ENCODE results near the gene FBXO4.
"Not testable (repeated sequence)": the region's sequence is repeated elsewhere in the genome, so short reads cannot be mapped to it uniquely, and the experiment has no call there.

- TF ChIP-seq CTCF (IDR thresholded peaks at IDR 0.05; ENCODE audit: borderline replicate concordance, extremely low read depth, low read length, poor library complexity, severe bottlenecking); EZH2 (IDR thresholded peaks at IDR 0.05; ENCODE audit: borderline replicate concordance, low read depth, low read length, severe bottlenecking): not testable (repeated sequence)
Observed at GRCh38 chr5:41945332-41945955, 20.4 kb downstream of the FBXO4 start.
